ENCODE measurements around the gene LRRN4.
"Not testable (repeated sequence)": the region's sequence is repeated elsewhere in the genome, so short reads cannot be mapped to it uniquely, and the experiment has no call there.

Gene LRRN4

DNA sequence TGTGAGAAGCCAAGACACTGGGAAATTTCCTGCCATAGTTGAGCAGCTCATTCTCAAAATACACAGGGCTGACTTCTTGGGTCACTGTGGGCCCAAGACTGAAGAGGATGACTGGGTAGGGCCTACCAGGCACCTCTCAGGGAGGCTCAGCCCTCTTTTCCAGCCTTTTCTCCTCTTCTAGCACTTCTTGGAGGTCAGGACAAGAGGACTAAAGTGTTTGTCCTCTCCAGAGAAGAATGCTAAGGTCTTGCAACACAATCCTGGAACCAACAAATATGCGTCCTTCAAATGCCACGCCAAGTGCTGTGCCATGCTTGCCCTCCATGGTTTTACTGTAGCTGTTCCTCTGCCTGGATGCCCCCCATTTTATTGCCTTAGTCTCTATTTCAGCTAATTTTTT, 3.3 kb upstream of the LRRN4 start:
- TF ChIP-seq, protein P1, sequence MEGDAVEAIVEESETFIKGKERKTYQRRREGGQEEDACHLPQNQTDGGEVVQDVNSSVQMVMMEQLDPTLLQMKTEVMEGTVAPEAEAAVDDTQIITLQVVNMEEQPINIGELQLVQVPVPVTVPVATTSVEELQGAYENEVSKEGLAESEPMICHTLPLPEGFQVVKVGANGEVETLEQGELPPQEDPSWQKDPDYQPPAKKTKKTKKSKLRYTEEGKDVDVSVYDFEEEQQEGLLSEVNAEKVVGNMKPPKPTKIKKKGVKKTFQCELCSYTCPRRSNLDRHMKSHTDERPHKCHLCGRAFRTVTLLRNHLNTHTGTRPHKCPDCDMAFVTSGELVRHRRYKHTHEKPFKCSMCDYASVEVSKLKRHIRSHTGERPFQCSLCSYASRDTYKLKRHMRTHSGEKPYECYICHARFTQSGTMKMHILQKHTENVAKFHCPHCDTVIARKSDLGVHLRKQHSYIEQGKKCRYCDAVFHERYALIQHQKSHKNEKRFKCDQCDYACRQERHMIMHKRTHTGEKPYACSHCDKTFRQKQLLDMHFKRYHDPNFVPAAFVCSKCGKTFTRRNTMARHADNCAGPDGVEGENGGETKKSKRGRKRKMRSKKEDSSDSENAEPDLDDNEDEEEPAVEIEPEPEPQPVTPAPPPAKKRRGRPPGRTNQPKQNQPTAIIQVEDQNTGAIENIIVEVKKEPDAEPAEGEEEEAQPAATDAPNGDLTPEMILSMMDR (IDR thresholded peaks at IDR 0.05; ENCODE audit: low read depth, low read length): no peak
- TF ChIP-seq EZH2phosphoT487 (IDR thresholded peaks at IDR 0.05; ENCODE audit: low read depth): no peak
- Histone ChIP-seq H3K79me2 (ENCODE audit: low read length) (no peaks in the 10 kb centered on the region), H4K20me1 (ENCODE audit: insufficient read depth, low read length) (no peaks in the 10 kb centered on the region), H3K4me3 (ENCODE audit: low read length) (no peak overlapping the region), H3K4me2 (ENCODE audit: low read length) (no peak overlapping the region), H3K4me1 (ENCODE audit: low read length) (no peaks in the 10 kb centered on the region), H3K9me3 (ENCODE audit: insufficient read depth, low read length) (no peaks in the 10 kb centered on the region), H3K36me3 (replicated peaks; ENCODE audit: low read depth, low read length) (no peaks in the 10 kb centered on the region), H3K27me3 (ENCODE audit: low read depth, low read length) (peaks cover 25% of the 10 kb centered on the region), H2AFZ (ENCODE audit: low read depth, low read length) (no peak overlapping the region), H3K9ac (ENCODE audit: low read length) (no peak overlapping the region), H3K27ac (ENCODE audit: low read length) (no peak overlapping the region)

- Histone ChIP-seq H3K27me3 (ENCODE audit: low read depth, low read length) (peaks cover 23% of the 10 kb centered on the region), H3K9me3 (ENCODE audit: insufficient read depth, low read length) (no peaks in the 10 kb centered on the region), H3K4me3 (ENCODE audit: low read length) (no peak overlapping the region), H3K36me3 (replicated peaks; ENCODE audit: low read depth, low read length) (no peaks in the 10 kb centered on the region), H4K20me1 (ENCODE audit: insufficient read depth, low read length) (no peaks in the 10 kb centered on the region), H3K27ac (ENCODE audit: low read length) (no peak overlapping the region), H3K4me1 (ENCODE audit: low read length) (no peaks in the 10 kb centered on the region), H3K4me2 (ENCODE audit: low read length) (no peak overlapping the region), H2AFZ (ENCODE audit: low read depth, low read length) (no peak overlapping the region), H3K79me2 (ENCODE audit: low read length) (no peaks in the 10 kb centered on the region), H3K9ac (ENCODE audit: low read length) (no peak overlapping the region)
- TF ChIP-seq, protein P1 (IDR thresholded peaks at IDR 0.05; ENCODE audit: low read depth, low read length): no peak
- no peak for TF ChIP-seq EZH2phosphoT487 (IDR thresholded peaks at IDR 0.05; ENCODE audit: low read depth)
These were observed 2.2 kb upstream of the LRRN4 start for GRCh38 chr20:6055981-6056569.

DNA sequence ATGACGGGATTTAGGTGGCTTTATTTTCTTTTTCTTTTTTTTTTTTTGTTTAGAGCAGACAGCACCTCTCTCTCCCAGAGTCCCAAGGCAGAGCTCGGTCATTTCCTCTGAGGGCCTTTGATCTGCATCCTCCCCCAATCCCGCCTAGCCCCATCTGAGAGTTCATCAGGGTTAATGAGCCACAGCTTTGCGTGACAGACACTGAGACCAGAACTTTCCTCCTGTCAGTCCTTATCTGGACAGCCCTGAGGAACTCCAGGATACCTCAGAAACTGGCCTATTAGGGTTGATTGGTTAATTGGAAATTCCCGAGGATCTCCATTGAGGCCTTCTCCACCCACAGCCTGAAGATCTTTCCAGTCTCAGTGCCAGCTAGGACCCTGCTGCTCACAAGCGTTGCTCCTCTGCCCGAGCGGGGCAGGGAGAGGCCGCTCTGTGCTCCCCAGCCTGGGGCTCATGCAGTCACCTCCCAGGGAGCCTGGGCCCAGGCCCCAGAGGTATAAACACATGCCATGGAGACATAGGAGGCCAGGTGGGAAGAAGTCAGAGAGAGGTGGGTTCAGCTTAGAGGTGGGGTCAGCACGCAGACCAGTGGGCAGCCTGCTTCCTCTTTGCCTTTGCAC, 1.4 kb upstream of the LRRN4 start:
- TF ChIP-seq, protein P1 (IDR thresholded peaks at IDR 0.05; ENCODE audit: low read depth, low read length): no peak
- TF ChIP-seq EZH2phosphoT487 (IDR thresholded peaks at IDR 0.05; ENCODE audit: low read depth): no peak
- H3K27ac ChIP-seq (ENCODE audit: low read length): no peak overlapping the region
- H3K4me3 ChIP-seq (ENCODE audit: low read length): no peak overlapping the region
- no peaks in the 10 kb centered on the region for H3K9me3 ChIP-seq (ENCODE audit: insufficient read depth, low read length)
- H3K27me3 ChIP-seq (ENCODE audit: low read depth, low read length): peaks cover 15% of the 10 kb centered on the region
- H4K20me1 ChIP-seq (ENCODE audit: insufficient read depth, low read length): no peaks in the 10 kb centered on the region
- H3K4me2 ChIP-seq (ENCODE audit: low read length): no peak overlapping the region
- H3K9ac ChIP-seq (ENCODE audit: low read length): no peak overlapping the region
- no peaks in the 10 kb centered on the region for H3K36me3 ChIP-seq (replicated peaks; ENCODE audit: low read depth, low read length)
- no peak overlapping the region for H2AFZ ChIP-seq (ENCODE audit: low read depth, low read length)
- H3K4me1 ChIP-seq (ENCODE audit: low read length): no peaks in the 10 kb centered on the region
- no peaks in the 10 kb centered on the region for H3K79me2 ChIP-seq (ENCODE audit: low read length)

GRCh38 chr20:6054689-6055051, 810 bp upstream of the LRRN4 start:
- not testable (repeated sequence) for H3K9me3 ChIP-seq (ENCODE audit: insufficient read depth, low read length); H3K36me3 ChIP-seq (replicated peaks; ENCODE audit: low read depth, low read length); H3K27ac ChIP-seq (ENCODE audit: low read length); H4K20me1 ChIP-seq (ENCODE audit: insufficient read depth, low read length); H3K9ac ChIP-seq (ENCODE audit: low read length); H2AFZ ChIP-seq (ENCODE audit: low read depth, low read length); H3K79me2 ChIP-seq (ENCODE audit: low read length); H3K4me2 ChIP-seq (ENCODE audit: low read length); H3K4me1 ChIP-seq (ENCODE audit: low read length); H3K4me3 ChIP-seq (ENCODE audit: low read length)
- peaks cover 16% of the 10 kb centered on the region for H3K27me3 ChIP-seq (ENCODE audit: low read depth, low read length)
